HCT116 (cell line): ENCODE results near the gene ARVCF. TPM values are rescaled to one million over a fixed set of nuclear protein-coding genes. Genes with fewer than 3 reads are reported as not detected.

Experiments used
- ATAC-seq: fragments of 200-7000 bp; cut with Tn5 transposase; 2 replicates; pipeline ENCODE4 v1.9.1; 2020; ENCODE audit warnings: mild to moderate bottlenecking, moderate library complexity
- BruUV-seq: library from RNA; stranded (reverse); fragments of 400-500 nt; replicated peaks from 2 replicates; lab custom pipeline; 2021; lab: Mats Ljungman, UMichigan
- CTCF ChIA-PET: fragments of 300-600 bp; sonication (Branson Sonifier 250); formaldehyde crosslinking; loops from one replicate; lab custom pipeline; 2021; ENCODE audit warnings: antibody characterized with exemption; lab: Charles Lee
- POLR2A ChIA-PET: fragments of 300-600, 350-600 bp; sonication (Branson Sonifier 250); formaldehyde crosslinking; loops from one replicate; lab custom pipeline; 2021; ENCODE audit warnings: antibody characterized with exemption; lab: Charles Lee
- RAD21 ChIA-PET, 2 experiments: fragments of 300-600 bp; sonication (Branson Sonifier 250); formaldehyde crosslinking; loops; one replicate each; lab custom pipeline; 2023; ENCODE audit warnings: low total read pairs in 2 of 2; ENCODE audit not compliant: uncharacterized antibody in 2 of 2, unreplicated experiment in 2 of 2, low non-redundant PET in 1 of 2; lab: Charles Lee
- DNase-seq: peaks from one replicate; pipeline ENCODE4 v3.0.0-alpha.2; 2010; ENCODE audit warnings: low read depth, low spot score
- H2AFZ ChIP-seq: fragments of 200-600 bp; shearing (Covaris generic), sonication (generic); 2 replicates; pipeline ENCODE4 v1.6.1; 2017; ENCODE audit warnings: low read depth, mixed run types, mixed read lengths, antibody characterized with exemption, low read length; ENCODE audit not compliant: poor library complexity, severe bottlenecking
- H3K27ac ChIP-seq: 2 replicates; pipeline ENCODE4 v1.5.1; 2012; ENCODE audit warnings: low read depth, low read length
- H3K27me3 ChIP-seq: fragments of 200-600 bp; sonication (generic); 2 replicates; pipeline ENCODE4 v1.6.1; 2016; ENCODE audit warnings: mixed run types, low read length, mixed read lengths; ENCODE audit not compliant: insufficient read depth
- H3K36me3 ChIP-seq, 2 experiments: fragments of 200-500 bp in 1 of 2; fragments of 200-600 bp in 1 of 2; sonication (Bioruptor generic) in 1 of 2; sonication (generic) in 1 of 2; 2 replicates each; pipeline versions ENCODE4 v1.5.1 to v1.6.1; 2014 to 2016; ENCODE audit warnings: low read length in 2 of 2, inconsistent platforms in 1 of 2, mixed read lengths in 1 of 2, mixed run types in 1 of 2; ENCODE audit not compliant: insufficient read depth in 2 of 2, control insufficient read depth in 1 of 2
- H3K4me1 ChIP-seq, 2 experiments: fragments of 200-600 bp in 1 of 2; sonication (generic) in 1 of 2; 2 replicates each; pipeline versions ENCODE4 v1.5.1 to v1.6.1; 2012 to 2017; ENCODE audit warnings: low read length in 2 of 2, inconsistent platforms in 1 of 2, mild to moderate bottlenecking in 1 of 2, mixed read lengths in 1 of 2, mixed run types in 1 of 2, moderate library complexity in 1 of 2; ENCODE audit not compliant: insufficient read depth in 2 of 2, control insufficient read depth in 1 of 2
- H3K4me2 ChIP-seq: fragments of 200-600 bp; sonication (generic); 2 replicates; pipeline ENCODE4 v1.6.1; 2017; ENCODE audit warnings: mixed run types, low read length, mixed read lengths
- H3K4me3 ChIP-seq, 2 experiments: fragments of 200-600 bp in 1 of 2; sonication (generic) in 1 of 2; replicated peaks in 1 of 2; 2 replicates each; pipeline ENCODE4 v1.5.1; 2011 to 2016; ENCODE audit warnings: low read length in 2 of 2, control low read depth in 1 of 2, low read depth in 1 of 2, mild to moderate bottlenecking in 1 of 2, mixed read lengths in 1 of 2, mixed run types in 1 of 2
- H3K79me2 ChIP-seq: fragments of 200-600 bp; sonication (generic); 2 replicates; pipeline ENCODE4 v1.6.1; 2017; ENCODE audit warnings: mild to moderate bottlenecking, mixed run types, low read length, moderate library complexity, mixed read lengths; ENCODE audit not compliant: insufficient read depth
- H3K9ac ChIP-seq: fragments of 200-600 bp; sonication (generic); 2 replicates; pipeline ENCODE4 v1.6.1; 2016; ENCODE audit warnings: low read length, mixed read lengths
- H3K9me2 ChIP-seq: fragments of 200-600 bp; sonication (generic), shearing (Covaris generic); 2 replicates; pipeline ENCODE4 v1.6.1; 2017; ENCODE audit warnings: mixed run types, mild to moderate bottlenecking, moderate library complexity; ENCODE audit not compliant: insufficient read depth
- H3K9me3 ChIP-seq, 2 experiments: fragments of 200-500 bp in 1 of 2; fragments of 200-600 bp in 1 of 2; sonication (Bioruptor generic) in 1 of 2; sonication (generic) in 1 of 2; 2 replicates each; pipeline ENCODE4 v1.6.1; 2014 to 2017; ENCODE audit warnings: low read length in 2 of 2, mixed read lengths in 2 of 2, inconsistent platforms in 1 of 2, low read depth in 1 of 2, mild to moderate bottlenecking in 1 of 2, mixed run types in 1 of 2, moderate library complexity in 1 of 2; ENCODE audit not compliant: control insufficient read depth in 1 of 2, insufficient read depth in 1 of 2
- H4K20me1 ChIP-seq: fragments of 200-600 bp; sonication (generic), shearing (Covaris generic); 2 replicates; pipeline ENCODE4 v1.6.1; 2017; ENCODE audit warnings: mixed run types, mild to moderate bottlenecking, moderate library complexity; ENCODE audit not compliant: insufficient read depth
- ATF3 ChIP-seq: IDR thresholded peaks from 2 replicates; pipeline ENCODE4 v1.6.1; 2012
- CEBPB ChIP-seq: IDR thresholded peaks from 2 replicates; pipeline ENCODE4 v1.6.1; 2012; ENCODE audit warnings: low read depth
- CTCF ChIP-seq, 3 experiments: fragments of 200-600 bp in 1 of 3; sonication (generic) in 1 of 3; IDR thresholded peaks in 2 of 3; conservative IDR thresholded peaks in 1 of 3; 2 replicates each; pipeline ENCODE4 v1.5.1; 2012 to 2017; ENCODE audit warnings: low read depth in 2 of 3, low read length in 2 of 3, antibody characterized with exemption in 1 of 3, borderline replicate concordance in 1 of 3, control low read depth in 1 of 3, mild to moderate bottlenecking in 1 of 3, mixed read lengths in 1 of 3, mixed run types in 1 of 3, moderate library complexity in 1 of 3; ENCODE audit not compliant: insufficient read depth in 1 of 3
- EGR1 ChIP-seq: IDR thresholded peaks from 2 replicates; pipeline ENCODE4 v1.6.1; 2012; ENCODE audit warnings: low read depth
- EZH2 ChIP-seq: fragments of 200-600 bp; sonication (generic); IDR thresholded peaks from 2 replicates; pipeline ENCODE4 v1.6.1; 2017; ENCODE audit warnings: antibody characterized with exemption, mixed run types
- EZH2phosphoT487 ChIP-seq: fragments of 200-600 bp; IDR thresholded peaks from 2 replicates; pipeline ENCODE4 v1.6.1; 2018; ENCODE audit warnings: antibody characterized with exemption, borderline replicate concordance
- FOSL1 ChIP-seq: IDR thresholded peaks from 2 replicates; pipeline ENCODE4 v1.6.1; 2012; ENCODE audit warnings: low read depth
- MAX ChIP-seq: IDR thresholded peaks from 2 replicates; pipeline ENCODE4 v1.6.1; 2012
- POLR2A ChIP-seq: IDR thresholded peaks from 2 replicates; pipeline ENCODE4 v1.7.0; 2011; ENCODE audit warnings: borderline replicate concordance; ENCODE audit not compliant: insufficient read depth, insufficient read length; ENCODE audit errors: extremely low read depth
- POLR2AphosphoS5 ChIP-seq: IDR thresholded peaks from 2 replicates; pipeline ENCODE4 v1.6.1; 2011; ENCODE audit warnings: mild to moderate bottlenecking, low read depth, low read length, moderate library complexity
- RAD21 ChIP-seq: IDR thresholded peaks from 2 replicates; pipeline ENCODE4 v1.6.1; 2012; ENCODE audit warnings: low read depth, mild to moderate bottlenecking
- REST ChIP-seq: IDR thresholded peaks from 2 replicates; pipeline ENCODE4 v1.6.1; 2012; ENCODE audit warnings: low read depth
- SP1 ChIP-seq: IDR thresholded peaks from 2 replicates; pipeline ENCODE4 v1.6.1; 2012; ENCODE audit warnings: low read depth
- SRF ChIP-seq: IDR thresholded peaks from 2 replicates; pipeline ENCODE4 v1.6.1; 2012; ENCODE audit warnings: low read depth
- TCF7L2 ChIP-seq: IDR thresholded peaks from 2 replicates; pipeline ENCODE4 v1.7.0; 2011; ENCODE audit warnings: borderline replicate concordance, inconsistent platforms; ENCODE audit not compliant: insufficient read depth, insufficient read length; ENCODE audit errors: extremely low read depth
- YY1 ChIP-seq: IDR thresholded peaks from 2 replicates; pipeline ENCODE4 v1.6.1; 2011; ENCODE audit warnings: low read length, low read depth, moderate library complexity, mild to moderate bottlenecking; ENCODE audit not compliant: insufficient replicate concordance; ENCODE audit errors: extremely low read depth
- ZBTB33 ChIP-seq: IDR thresholded peaks from 2 replicates; pipeline ENCODE4 v1.6.1; 2011; ENCODE audit warnings: mild to moderate bottlenecking, low read length, moderate library complexity; ENCODE audit not compliant: insufficient replicate concordance; ENCODE audit errors: extremely low read depth
- ZFX ChIP-seq: fragments of 450-650 bp; IDR thresholded peaks from 2 replicates; pipeline ENCODE4 v1.6.1; 2017
- ZNF274 ChIP-seq: fragments of 200-500 bp; sonication (Bioruptor generic); IDR thresholded peaks from 2 replicates; pipeline ENCODE4 v1.6.1; 2014; ENCODE audit warnings: mild to moderate bottlenecking, low read depth, low read length, inconsistent platforms
- intact Hi-C: fragments of 100-400 bp; cut with micrococcal nuclease; formaldehyde crosslinking; loops from 2 replicates; pipeline ENCODE4 v1.10.0; 2022
- total RNA-seq: library from RNA; stranded (reverse); gene quantifications from one replicate; pipeline ENCODE4 v1.2.1, GENCODE V29; 2021; ENCODE audit not compliant: unreplicated experiment

Gene ARVCF
- total RNA-seq, 1 experiment from 2014 or later = 42.8 TPM

- no TSS peak for BruUV-seq
- no peak overlapping the region for H3K4me3 ChIP-seq
- peak overlapping the region; percentile 99 for H3K27ac ChIP-seq
- POLR2A ChIA-PET = no interaction called here
- peaks cover 44 to 60% of the 10 kb centered on the region in 2 experiments for H3K4me1 ChIP-seq
- intact Hi-C loops = loop anchor here (10.0 kb wide), 1 partner anchor 154 kb away; the partner anchor contains the start of genes RANBP1 and TRMT2A
- no peaks in the 10 kb centered on the region for H3K9me3 ChIP-seq
- TF ChIP-seq POLR2A (no peak), CTCF (IDR thresholded peaks at IDR 0.05 in 2 of 3, conservative IDR thresholded peaks at IDR 0.05 in 1 of 3; ENCODE audit: borderline replicate concordance in 1 of 3, insufficient read depth in 1 of 3, low read depth in 2 of 3, low read length in 2 of 3) (no peak), SP1 (no peak), ZFX (no peak), SRF (no peak), EGR1 (no peak), ZBTB33 (no peak), EZH2phosphoT487 (no peak), MAX (no peak), ATF3 (no peak), YY1 (no peak), ZNF274 (no peak), POLR2AphosphoS5 (no peak), FOSL1 (no peak), RAD21 (no peak), TCF7L2 (no peak), EZH2 (no peak), REST (no peak), CEBPB (no peak)
- H3K27me3 ChIP-seq = no peaks in the 10 kb centered on the region
- RAD21 ChIA-PET = no interaction called here
- no peaks in the 10 kb centered on the region for H3K79me2 ChIP-seq
- peak overlapping the region; percentile 99; the same call in 1 of the 2 replicates for H3K4me2 ChIP-seq
- peaks cover 0 to 5% of the 10 kb centered on the region in 2 experiments; a peak in 1 of 4 replicates for H3K36me3 ChIP-seq
- ATAC-seq = no peak
- H2AFZ ChIP-seq = no peak overlapping the region
- H3K9me2 ChIP-seq = no peaks in the 10 kb centered on the region
- DNase-seq = no peak
- H3K9ac ChIP-seq = no peak overlapping the region
- CTCF ChIA-PET = no interaction called here
- no peaks in the 10 kb centered on the region for H4K20me1 ChIP-seq
Observed at GRCh38 chr22:19961201-19961580, 55.4 kb downstream of the ARVCF start.
